LNCAP (cell line): Measurements from ENCODE around the gene PROK1.

Source experiments
- TF ChIP-seq, protein P1 (sequence below): fragments of 450-650 bp; IDR thresholded peaks from 2 replicates; pipeline ENCODE4 v1.5.1; 2017; ENCODE audit warnings: mild to moderate bottlenecking

The PROK1 gene

GRCh38 chr1:110464340-110464739 lies 13.4 kb downstream of the PROK1 start:
- TF ChIP-seq, protein P1, sequence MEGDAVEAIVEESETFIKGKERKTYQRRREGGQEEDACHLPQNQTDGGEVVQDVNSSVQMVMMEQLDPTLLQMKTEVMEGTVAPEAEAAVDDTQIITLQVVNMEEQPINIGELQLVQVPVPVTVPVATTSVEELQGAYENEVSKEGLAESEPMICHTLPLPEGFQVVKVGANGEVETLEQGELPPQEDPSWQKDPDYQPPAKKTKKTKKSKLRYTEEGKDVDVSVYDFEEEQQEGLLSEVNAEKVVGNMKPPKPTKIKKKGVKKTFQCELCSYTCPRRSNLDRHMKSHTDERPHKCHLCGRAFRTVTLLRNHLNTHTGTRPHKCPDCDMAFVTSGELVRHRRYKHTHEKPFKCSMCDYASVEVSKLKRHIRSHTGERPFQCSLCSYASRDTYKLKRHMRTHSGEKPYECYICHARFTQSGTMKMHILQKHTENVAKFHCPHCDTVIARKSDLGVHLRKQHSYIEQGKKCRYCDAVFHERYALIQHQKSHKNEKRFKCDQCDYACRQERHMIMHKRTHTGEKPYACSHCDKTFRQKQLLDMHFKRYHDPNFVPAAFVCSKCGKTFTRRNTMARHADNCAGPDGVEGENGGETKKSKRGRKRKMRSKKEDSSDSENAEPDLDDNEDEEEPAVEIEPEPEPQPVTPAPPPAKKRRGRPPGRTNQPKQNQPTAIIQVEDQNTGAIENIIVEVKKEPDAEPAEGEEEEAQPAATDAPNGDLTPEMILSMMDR, result no peak

DNA sequence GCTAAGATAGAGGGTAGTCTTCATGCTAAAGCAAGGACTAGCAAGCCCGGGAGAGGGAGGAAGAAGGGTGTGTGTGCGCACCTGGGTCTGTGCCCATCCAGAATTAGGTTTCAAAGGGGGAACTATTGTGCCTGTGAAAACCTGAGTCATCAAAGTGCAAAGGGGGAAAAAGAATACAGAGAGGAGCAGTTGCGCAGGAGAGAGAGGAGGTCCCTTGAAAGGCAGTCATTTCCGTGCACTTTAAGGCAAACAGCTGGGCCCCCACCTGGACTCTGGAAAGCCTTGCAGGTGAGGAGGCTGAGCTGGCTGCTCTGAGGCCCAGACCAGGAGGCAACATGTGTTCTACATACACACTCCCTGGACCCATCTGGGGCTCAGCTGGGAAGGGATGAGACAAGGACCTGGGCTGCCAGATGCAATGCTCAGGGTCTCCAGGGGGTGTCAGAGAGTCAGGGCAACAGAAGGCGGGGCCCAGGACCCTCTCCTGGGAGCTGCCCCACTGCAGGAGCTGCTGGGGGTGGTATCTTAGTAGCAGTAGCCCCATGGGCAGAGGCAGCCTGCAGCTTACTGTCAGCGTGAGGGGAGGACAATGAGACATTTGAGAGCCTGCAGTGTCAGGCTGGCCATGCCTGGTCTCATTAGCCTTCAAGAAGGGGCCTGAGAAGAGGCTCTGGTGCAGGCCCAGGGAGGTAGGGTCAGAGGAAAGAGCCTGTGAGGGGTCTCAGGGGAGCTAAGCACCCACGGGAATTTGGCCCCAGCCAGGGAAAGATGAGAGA lies 14.3 kb downstream of the PROK1 start:
- TF ChIP-seq, protein P1, result no peak

DNA sequence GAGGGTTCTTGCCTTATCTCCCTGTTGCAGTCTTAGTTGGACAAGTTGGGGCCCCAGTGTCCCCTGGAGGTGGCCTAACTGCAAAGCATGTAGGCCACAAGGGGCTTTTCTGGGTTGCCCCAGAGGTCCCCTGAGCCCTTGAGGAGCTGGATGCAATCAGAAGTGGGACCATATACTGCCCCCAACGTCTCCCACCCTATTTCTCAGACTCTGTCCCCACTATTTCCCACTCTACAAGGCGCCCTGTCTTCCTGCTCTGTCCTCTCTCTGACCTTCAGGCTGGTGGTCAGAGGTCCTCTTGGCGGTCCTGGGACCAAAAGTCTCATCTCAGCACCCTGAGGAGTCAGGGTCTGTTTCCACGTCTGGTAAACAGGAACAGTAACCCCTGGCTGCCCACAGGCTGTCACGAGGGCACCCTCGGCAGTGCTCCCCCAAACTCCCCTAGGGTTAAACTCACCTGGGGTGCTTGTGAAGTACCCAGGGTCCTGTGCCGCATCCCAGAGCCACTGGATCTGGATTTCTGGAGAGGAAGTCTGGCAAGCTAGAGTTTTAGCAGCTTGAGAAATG lies 14.9 kb downstream of the PROK1 start:
- TF ChIP-seq, protein P1, result no peak

DNA sequence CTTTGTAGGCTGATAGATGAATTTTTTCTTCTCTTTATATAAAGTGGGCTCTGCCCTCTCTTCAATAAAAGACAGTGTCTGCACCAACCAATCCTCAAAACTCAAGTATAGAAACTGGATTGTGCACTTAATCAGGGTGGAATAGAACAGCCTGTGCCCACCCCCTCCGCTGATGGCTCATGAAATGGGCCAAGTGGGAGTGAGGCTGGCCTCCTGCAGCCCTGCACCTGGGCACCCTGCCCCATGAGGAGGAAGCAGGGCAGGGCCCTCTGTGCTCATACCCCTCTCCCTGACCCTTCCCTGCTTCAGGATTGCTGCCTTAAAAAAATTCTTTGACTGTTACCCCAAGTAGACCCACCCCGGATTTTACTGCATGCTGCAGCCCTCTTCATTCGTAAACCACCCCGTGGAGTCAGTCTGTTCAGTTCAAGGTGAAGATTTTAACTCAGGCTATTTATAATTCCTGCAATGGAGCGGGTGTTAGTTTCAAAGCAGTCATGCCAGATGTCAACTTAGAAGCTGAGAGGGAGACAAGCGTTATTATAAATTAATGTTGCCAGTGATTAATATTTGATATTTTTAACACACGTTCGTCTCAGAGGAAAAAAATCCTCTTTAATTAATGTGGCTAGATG lies 15.8 kb downstream of the PROK1 start:
- TF ChIP-seq, protein P1, result no peak

- TF ChIP-seq, protein P1, result no peak; the same call in 1 of the 2 replicates
Observed at GRCh38 chr1:110471131-110471530, 20.2 kb downstream of the PROK1 start.

DNA sequence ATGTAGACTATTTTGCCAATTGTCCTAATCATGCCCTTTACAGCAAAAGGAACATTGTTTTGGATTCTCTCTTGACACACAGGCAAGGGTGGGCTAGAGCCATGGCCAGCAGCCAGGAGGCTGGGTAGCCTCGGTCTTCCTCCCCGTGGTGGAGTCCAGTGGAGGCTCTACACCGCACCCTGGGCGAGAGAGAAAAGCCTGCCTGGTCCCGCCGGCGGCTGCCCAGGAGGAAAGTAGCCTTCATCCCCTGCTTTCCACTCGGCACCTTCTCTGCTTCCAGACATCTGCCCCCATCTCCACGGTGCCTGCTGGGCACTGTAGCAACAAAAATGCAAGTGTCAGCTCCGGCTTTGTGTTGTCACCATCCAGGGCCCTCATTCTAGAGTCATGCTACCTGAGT lies 21.6 kb downstream of the PROK1 start:
- TF ChIP-seq, protein P1, result no peak

DNA sequence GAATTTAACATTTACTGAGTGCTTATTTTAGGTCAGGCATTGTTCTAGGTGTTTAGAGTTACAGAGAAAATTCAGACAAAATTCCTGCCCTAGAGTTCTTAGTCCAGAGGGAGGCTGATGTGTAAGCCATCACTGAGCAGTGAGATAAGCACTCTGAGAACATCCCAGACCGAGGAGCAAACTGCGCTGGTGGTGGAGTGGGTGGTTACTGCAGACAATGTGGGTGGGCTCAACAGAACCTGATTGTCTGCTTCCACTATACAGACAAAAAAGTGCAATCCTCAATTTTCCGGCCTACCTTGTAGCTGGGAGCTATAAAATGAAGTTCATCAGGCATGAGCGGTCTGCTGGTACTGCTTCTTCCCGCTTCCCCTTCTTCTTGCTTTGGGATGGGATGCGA lies 23.5 kb downstream of the PROK1 start:
- TF ChIP-seq, protein P1, result no peak
